Astrocyte (in vitro differentiated cells and primary cell): ENCODE measurements around the gene NINL.

Experiments used
- CTCF ChIP-seq: IDR thresholded peaks from 2 replicates; pipeline ENCODE4 v1.5.1; 2011; ENCODE audit warnings: low read depth, mild to moderate bottlenecking, inconsistent platforms, low read length, moderate library complexity; ENCODE audit not compliant: insufficient read depth
- EZH2 ChIP-seq: IDR thresholded peaks from 2 replicates; pipeline ENCODE4 v1.6.1; 2012; ENCODE audit warnings: mild to moderate bottlenecking, low read length, inconsistent platforms; ENCODE audit not compliant: insufficient read depth

DNA sequence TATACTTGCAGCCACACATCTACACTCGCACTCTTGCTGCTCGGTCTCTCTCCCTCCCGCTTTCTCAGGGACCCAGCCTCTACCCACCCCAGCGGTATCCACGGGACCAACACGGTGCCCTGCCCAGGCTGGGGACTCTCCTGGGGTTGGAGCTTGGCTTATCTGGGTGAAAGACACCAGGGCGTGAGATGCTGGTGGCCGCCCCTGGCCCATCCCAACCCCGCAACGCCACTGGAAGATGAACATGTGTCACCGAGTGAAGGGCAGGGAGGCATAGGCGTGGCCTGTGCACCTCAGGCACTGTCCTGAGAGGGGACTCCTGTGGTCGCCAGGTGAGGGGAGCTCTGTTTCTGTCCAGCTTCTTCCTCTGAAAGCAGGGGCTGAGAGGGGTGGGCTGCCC is 47.4 kb downstream of the NINL start:
- no peak for TF ChIP-seq CTCF
- no peak for TF ChIP-seq EZH2
